Activated CD4-positive, alpha-beta memory T cell treated with anti-CD3 and anti-CD28 coated beads, Interleukin-2, amount 10 ng/mL, durations not matched to agents 7 days and 5 days (primary cell): Measurements from ENCODE around the gene NREP. TPM values are rescaled to one million over a fixed set of nuclear protein-coding genes. Genes with fewer than 3 reads are reported as not detected.

Experiments
- CTCF ChIA-PET: fragments of 350-600 bp; sonication (Branson Sonifier 250); formaldehyde crosslinking; loops from one replicate; lab custom pipeline; 2021; ENCODE audit warnings: antibody characterized with exemption, inconsistent platforms; lab: Charles Lee
- POLR2A ChIA-PET: fragments of 350-600 bp; sonication (Branson Sonifier 250); formaldehyde crosslinking; loops from one replicate; lab custom pipeline; 2021; ENCODE audit warnings: antibody characterized with exemption; lab: Charles Lee
- DNase-seq: peaks from one replicate; pipeline ENCODE4 v3.0.0-alpha.2; 2020
- H3K27ac Mint-ChIP-seq: one replicate; pipeline ENCODE4 v1.8.0; 2021; ENCODE audit warnings: mild to moderate bottlenecking, mixed read lengths
- H3K27me3 Mint-ChIP-seq: one replicate; pipeline ENCODE4 v1.8.0; 2021; ENCODE audit warnings: mixed read lengths
- H3K36me3 Mint-ChIP-seq: one replicate; pipeline ENCODE4 v1.8.0; 2021; ENCODE audit warnings: low read depth, mixed read lengths
- H3K4me1 Mint-ChIP-seq: one replicate; pipeline ENCODE4 v1.8.0; 2021; ENCODE audit warnings: mixed read lengths
- H3K4me3 Mint-ChIP-seq: one replicate; pipeline ENCODE4 v1.8.0; 2021; ENCODE audit warnings: mild to moderate bottlenecking, mixed read lengths
- H3K9me3 Mint-ChIP-seq: one replicate; pipeline ENCODE4 v1.8.0; 2021; ENCODE audit warnings: mixed read lengths
- total RNA-seq, 2 experiments: library from RNA; stranded (reverse); gene quantifications; one replicate each; pipeline ENCODE4 v1.2.3, GENCODE V29; 2021

The NREP gene
- total RNA-seq, 2 experiments from 2014 or later = 4.5 to 4.8 TPM

DNA sequence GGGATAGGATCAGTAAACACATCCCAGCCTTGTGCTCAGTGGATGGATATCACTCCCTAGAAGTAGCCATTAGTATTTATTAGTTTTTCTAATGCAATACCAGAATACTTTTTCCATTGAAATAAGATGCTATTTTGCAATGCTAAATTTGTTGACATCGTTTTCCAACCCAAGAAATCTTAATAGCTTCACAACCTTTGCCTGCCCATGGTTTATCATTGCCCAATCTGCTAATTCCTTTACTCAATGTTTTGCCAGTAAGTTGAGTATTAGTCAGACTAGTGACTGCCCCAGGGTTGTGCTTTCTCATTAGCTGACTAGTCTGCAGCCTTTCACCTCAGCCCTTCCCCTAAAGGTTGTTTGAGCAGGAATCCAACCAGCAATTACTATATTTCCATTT, 62.9 kb downstream of the NREP start:
- Mint-ChIP-seq H3K9me3 (no peaks in the 10 kb centered on the region), H3K4me3 (no peak overlapping the region), H3K36me3 (no peaks in the 10 kb centered on the region), H3K27ac (no peak overlapping the region), H3K27me3 (peaks cover 8% of the 10 kb centered on the region), H3K4me1 (no peaks in the 10 kb centered on the region)
- POLR2A ChIA-PET = no interaction called here
- CTCF ChIA-PET = no interaction called here
- no peak for DNase-seq

GRCh38 chr5:111691914-111692313, 65.1 kb downstream of the NREP start:
- Mint-ChIP-seq H3K27me3 (peaks cover 3% of the 10 kb centered on the region), H3K4me3 (no peak overlapping the region), H3K27ac (no peak overlapping the region), H3K4me1 (no peaks in the 10 kb centered on the region), H3K9me3 (no peaks in the 10 kb centered on the region), H3K36me3 (no peaks in the 10 kb centered on the region)
- ChIA-PET CTCF (no interaction called here), POLR2A (no interaction called here)
- DNase-seq = no peak

- Mint-ChIP-seq H3K27ac (no peak overlapping the region), H3K4me1 (no peaks in the 10 kb centered on the region), H3K36me3 (no peaks in the 10 kb centered on the region), H3K4me3 (no peak overlapping the region), H3K27me3 (peaks cover 3% of the 10 kb centered on the region), H3K9me3 (no peaks in the 10 kb centered on the region)
- ChIA-PET CTCF (no interaction called here), POLR2A (no interaction called here)
- no peak for DNase-seq
These were observed 65.5 kb downstream of the NREP start for GRCh38 chr5:111691508-111691907.

DNA sequence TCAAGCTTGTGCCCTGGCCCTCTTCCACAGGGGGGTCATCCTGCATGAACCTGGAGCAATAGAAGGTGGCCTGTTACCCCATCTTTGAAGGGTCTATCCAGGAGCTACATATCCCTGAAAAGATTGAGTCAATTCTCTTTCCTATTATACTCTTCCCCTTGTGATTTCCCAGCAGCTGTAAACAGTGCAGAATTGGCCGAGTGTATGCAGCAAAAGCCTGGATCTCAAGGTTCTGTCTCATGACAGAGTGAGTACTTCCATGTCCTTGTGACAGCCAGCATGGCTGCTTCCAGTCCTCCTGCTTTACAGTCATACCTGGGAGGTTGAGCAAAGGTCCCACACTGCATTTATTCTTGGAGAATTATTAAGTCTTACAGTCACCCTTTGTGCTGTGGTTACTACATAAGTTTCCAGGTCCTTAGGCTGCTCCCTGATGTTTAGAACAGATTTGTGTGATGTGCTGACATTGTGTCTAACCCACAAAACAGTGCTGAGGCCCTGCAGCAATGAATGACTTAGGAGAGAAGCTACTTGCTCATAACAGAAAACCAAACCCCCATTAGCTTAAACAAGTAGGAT, 67.5 kb downstream of the NREP start:
- Mint-ChIP-seq H3K4me1 (no peaks in the 10 kb centered on the region), H3K27ac (no peak overlapping the region), H3K9me3 (no peaks in the 10 kb centered on the region), H3K36me3 (no peaks in the 10 kb centered on the region), H3K4me3 (no peak overlapping the region), H3K27me3 (no peaks in the 10 kb centered on the region)
- POLR2A ChIA-PET = no interaction called here
- DNase-seq = no peak
- CTCF ChIA-PET = no interaction called here

- Mint-ChIP-seq H3K36me3 (no peaks in the 10 kb centered on the region), H3K4me1 (no peaks in the 10 kb centered on the region), H3K27ac (no peak overlapping the region), H3K9me3 (no peaks in the 10 kb centered on the region), H3K27me3 (no peaks in the 10 kb centered on the region), H3K4me3 (no peak overlapping the region)
- no peak for DNase-seq
- POLR2A ChIA-PET = no interaction called here
- CTCF ChIA-PET = interaction anchor here (1.1 kb wide), 1 partner anchor 461 kb away, joined by 3 read pairs; no protein-coding TSS in a partner anchor
These were observed 71.0 kb downstream of the NREP start for GRCh38 chr5:111685969-111686368.

GRCh38 chr5:111682641-111683040, 74.4 kb downstream of the NREP start:
- no peaks in the 10 kb centered on the region for H3K36me3 Mint-ChIP-seq
- ChIA-PET CTCF (no interaction called here), POLR2A (no interaction called here)
- H3K4me3 Mint-ChIP-seq = no peak overlapping the region
- no peak for DNase-seq
- peaks cover 4% of the 10 kb centered on the region for H3K27me3 Mint-ChIP-seq
- H3K4me1 Mint-ChIP-seq = no peaks in the 10 kb centered on the region
- H3K9me3 Mint-ChIP-seq = no peaks in the 10 kb centered on the region
- no peak overlapping the region for H3K27ac Mint-ChIP-seq

- CTCF ChIA-PET = no interaction called here
- POLR2A ChIA-PET = no interaction called here
- no peak overlapping the region for H3K27ac Mint-ChIP-seq
- H3K4me1 Mint-ChIP-seq = no peaks in the 10 kb centered on the region
- peaks cover 4% of the 10 kb centered on the region for H3K27me3 Mint-ChIP-seq
- H3K36me3 Mint-ChIP-seq = no peaks in the 10 kb centered on the region
- no peaks in the 10 kb centered on the region for H3K9me3 Mint-ChIP-seq
- no peak overlapping the region for H3K4me3 Mint-ChIP-seq
- DNase-seq = no peak
These were observed 74.9 kb downstream of the NREP start for GRCh38 chr5:111682121-111682520.

DNA sequence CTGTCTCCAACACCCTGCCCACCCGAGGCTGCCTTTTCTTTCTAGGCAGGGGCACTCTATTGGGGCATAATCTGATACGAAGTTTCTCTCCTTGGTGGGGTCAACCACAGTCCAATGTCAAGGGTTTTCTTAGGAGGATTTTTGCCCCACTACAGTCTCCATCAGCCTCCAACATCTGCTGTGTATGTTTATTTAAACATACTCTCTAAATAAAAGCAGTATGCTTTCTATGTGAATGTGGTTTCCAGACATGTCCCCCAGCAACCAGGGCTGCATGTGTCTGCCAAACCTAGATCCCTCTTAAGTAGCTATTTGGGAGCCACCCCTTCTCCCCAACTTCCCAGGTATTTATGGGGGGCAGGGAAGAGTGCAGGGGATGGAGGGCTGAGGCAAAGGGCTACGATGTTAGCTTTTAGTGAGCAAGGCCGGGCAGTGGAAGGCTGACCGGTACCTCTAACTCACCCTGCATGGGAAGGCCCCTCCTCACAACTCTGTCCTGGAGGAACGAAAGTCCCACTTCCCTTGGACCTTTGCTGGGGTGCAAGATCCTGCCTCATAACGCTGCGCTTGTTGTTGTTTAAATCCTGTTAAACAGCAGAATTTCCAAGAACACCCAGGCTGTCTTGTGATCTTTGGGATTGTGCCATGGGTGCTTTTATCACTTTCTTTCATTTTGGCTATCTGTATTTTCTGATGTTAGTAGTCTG, 75.4 kb downstream of the NREP start:
- ChIA-PET CTCF (no interaction called here), POLR2A (no interaction called here)
- Mint-ChIP-seq H3K4me3 (no peak overlapping the region), H3K36me3 (no peaks in the 10 kb centered on the region), H3K9me3 (no peaks in the 10 kb centered on the region), H3K27me3 (peaks cover 4% of the 10 kb centered on the region), H3K4me1 (no peaks in the 10 kb centered on the region), H3K27ac (no peak overlapping the region)
- no peak for DNase-seq

DNA sequence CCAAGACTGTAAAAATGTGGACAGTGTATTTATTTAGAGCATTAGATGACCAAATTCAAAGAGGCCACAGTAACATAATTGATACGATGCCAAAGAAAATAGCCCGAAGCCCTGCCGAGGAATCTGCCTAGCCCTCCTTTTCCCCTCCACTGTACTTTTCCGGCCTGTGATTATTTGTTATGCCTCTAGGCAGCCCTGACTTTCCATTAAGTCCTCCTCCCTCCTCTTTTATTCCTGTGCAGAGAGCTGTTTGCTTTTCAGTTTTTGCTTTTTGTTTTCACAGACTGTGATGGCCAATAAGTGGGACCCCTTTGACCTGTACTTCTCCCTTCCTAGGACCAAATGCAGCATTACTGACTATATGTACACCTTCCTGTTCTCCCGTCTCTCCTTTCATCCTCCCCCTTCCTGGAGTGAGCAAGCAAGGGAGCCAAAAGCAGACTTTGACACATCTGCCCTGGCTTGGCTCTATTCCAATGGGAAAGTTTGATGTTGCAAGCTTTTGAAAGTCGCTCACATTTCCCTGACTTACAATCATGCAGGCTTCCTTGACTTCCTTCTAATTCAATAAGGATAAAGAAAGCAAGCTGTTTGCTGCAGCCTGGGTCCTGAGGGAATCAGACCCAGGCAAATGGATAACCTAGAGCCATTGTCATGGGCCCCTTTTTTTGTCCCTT, 76.1 kb downstream of the NREP start:
- Mint-ChIP-seq H3K4me1 (no peaks in the 10 kb centered on the region), H3K27me3 (peaks cover 4% of the 10 kb centered on the region), H3K9me3 (no peaks in the 10 kb centered on the region), H3K36me3 (no peaks in the 10 kb centered on the region), H3K4me3 (no peak overlapping the region), H3K27ac (no peak overlapping the region)
- ChIA-PET POLR2A (no interaction called here), CTCF (no interaction called here)
- no peak for DNase-seq

DNA sequence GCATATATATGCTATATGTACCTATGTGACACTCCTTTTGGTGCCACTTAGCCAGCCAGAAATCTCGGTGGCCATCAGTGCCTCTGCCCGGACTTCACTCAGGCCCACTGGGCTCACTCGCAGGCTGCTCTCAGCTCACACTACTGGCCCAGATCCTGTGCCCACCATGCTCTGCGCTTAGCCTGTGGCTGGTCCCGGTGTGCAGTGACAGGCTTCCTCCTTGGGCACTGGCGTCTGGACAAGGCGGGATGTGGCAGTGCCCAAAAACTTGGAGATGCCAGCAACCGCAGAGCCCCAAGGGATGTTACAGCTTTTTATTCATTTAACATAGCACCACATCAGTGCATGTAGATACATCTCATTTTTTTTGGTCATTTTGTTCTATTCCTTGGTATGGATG, 77.4 kb downstream of the NREP start:
- no peaks in the 10 kb centered on the region for H3K4me1 Mint-ChIP-seq
- DNase-seq = no peak
- CTCF ChIA-PET = no interaction called here
- no peaks in the 10 kb centered on the region for H3K9me3 Mint-ChIP-seq
- H3K36me3 Mint-ChIP-seq = no peaks in the 10 kb centered on the region
- no peak overlapping the region for H3K4me3 Mint-ChIP-seq
- POLR2A ChIA-PET = no interaction called here
- peaks cover 4% of the 10 kb centered on the region for H3K27me3 Mint-ChIP-seq
- no peak overlapping the region for H3K27ac Mint-ChIP-seq

Other genes with a start within 250 kb of the NREP start
- gene STARD4, start 244.7 kb downstream of the NREP start, total RNA-seq = 10 to 100 TPM; 71.8 to 74.9 TPM